SK-N-SH treated with all-trans-retinoic acid at 6 μM for 48 hours (cell line): Measurements from ENCODE around the gene PCP4.

ENCODE experiments used
- ATAC-seq: fragments of 200-7000 bp; cut with Tn5 transposase; 3 replicates; pipeline ENCODE4 v1.9.1; 2020; ENCODE audit warnings: mild to moderate bottlenecking, moderate library complexity
- ARNTL ChIP-seq: fragments of 450-650 bp; formaldehyde crosslinking; IDR thresholded peaks from 2 replicates; pipeline ENCODE4 v1.5.0; 2020; ENCODE audit warnings: low read depth, mild to moderate bottlenecking, moderate library complexity, borderline replicate concordance
- BACH2 ChIP-seq: fragments of 250-450 bp; sonication (Bioruptor Pico); IDR thresholded peaks from 2 replicates; pipeline ENCODE4 v1.9.0; 2021; ENCODE audit warnings: mild to moderate bottlenecking, borderline replicate concordance
- CSDC2 ChIP-seq: fragments of 250-450 bp; sonication (Bioruptor Pico); IDR thresholded peaks from 2 replicates; pipeline ENCODE4 v1.5.0; 2020; ENCODE audit warnings: mild to moderate bottlenecking, moderate library complexity
- ESRRG ChIP-seq: fragments of 250-450 bp; sonication (Bioruptor Pico); IDR thresholded peaks from 2 replicates; pipeline ENCODE4 v1.6.1; 2021; ENCODE audit warnings: mild to moderate bottlenecking
- GLIS3 ChIP-seq: fragments of 250-450 bp; sonication (Bioruptor Pico); IDR thresholded peaks from 2 replicates; pipeline ENCODE4 v1.5.0; 2020; ENCODE audit warnings: mild to moderate bottlenecking, moderate library complexity
- ISL1 ChIP-seq: fragments of 250-450 bp; sonication (Bioruptor Pico); IDR thresholded peaks from 2 replicates; pipeline ENCODE4 v2.1.2; 2022; ENCODE audit warnings: mild to moderate bottlenecking, moderate library complexity
- OSR1 ChIP-seq: fragments of 250-450 bp; sonication (Bioruptor Pico); IDR thresholded peaks from 2 replicates; pipeline ENCODE4 v1.8.0; 2022; ENCODE audit warnings: moderate library complexity, mild to moderate bottlenecking, inconsistent platforms
- PPARA ChIP-seq: fragments of 250-450 bp; sonication (Bioruptor Pico); IDR thresholded peaks from 2 replicates; pipeline ENCODE4 v1.5.0; 2020; ENCODE audit warnings: mild to moderate bottlenecking, borderline replicate concordance
- SNAI2 ChIP-seq: fragments of 250-450 bp; sonication (Bioruptor Pico); IDR thresholded peaks from 2 replicates; pipeline ENCODE4 v1.5.0; 2020; ENCODE audit warnings: mild to moderate bottlenecking, moderate library complexity
- TCF4 ChIP-seq: fragments of 250-450 bp; sonication (Bioruptor Pico); IDR thresholded peaks from 2 replicates; pipeline ENCODE4 v1.8.0; 2021; ENCODE audit warnings: mild to moderate bottlenecking, moderate library complexity, borderline replicate concordance
- TOX ChIP-seq: fragments of 250-450 bp; sonication (Bioruptor Pico); IDR thresholded peaks from 2 replicates; pipeline ENCODE4 v1.8.0; 2021; ENCODE audit warnings: mild to moderate bottlenecking, moderate library complexity, borderline replicate concordance
- ZC3H10 ChIP-seq: fragments of 250-450 bp; sonication (Bioruptor Pico); IDR thresholded peaks from 2 replicates; pipeline ENCODE4 v1.5.1; 2021; ENCODE audit warnings: mild to moderate bottlenecking, moderate library complexity
- ZFP3 ChIP-seq: fragments of 250-450 bp; sonication (Bioruptor Pico); IDR thresholded peaks from 2 replicates; pipeline ENCODE4 v1.5.0; 2020; ENCODE audit warnings: mild to moderate bottlenecking, moderate library complexity
- ZFP30 ChIP-seq: fragments of 450-650 bp; formaldehyde crosslinking; IDR thresholded peaks from 2 replicates; pipeline ENCODE4 v1.5.0; 2022; ENCODE audit warnings: mild to moderate bottlenecking, moderate library complexity
- ZNF565 ChIP-seq: fragments of 450-650 bp; formaldehyde crosslinking; conservative IDR thresholded peaks from 2 replicates; pipeline ENCODE4 v1.5.0; 2020; ENCODE audit warnings: low read depth, mild to moderate bottlenecking, moderate library complexity
- ZNF70 ChIP-seq: fragments of 450-650 bp; formaldehyde crosslinking; IDR thresholded peaks from 2 replicates; pipeline ENCODE4 v1.5.0; 2020; ENCODE audit warnings: mild to moderate bottlenecking, moderate library complexity
- ZNF8 ChIP-seq: fragments of 450-650 bp; formaldehyde crosslinking; IDR thresholded peaks from 2 replicates; pipeline ENCODE4 v1.5.0; 2020; ENCODE audit warnings: mild to moderate bottlenecking, moderate library complexity
- TF ChIP-seq, protein P1 (sequence below): fragments of 250-450 bp; sonication (Bioruptor Pico); IDR thresholded peaks from 2 replicates; pipeline ENCODE4 v1.8.0; 2021; ENCODE audit warnings: low read depth, mild to moderate bottlenecking, moderate library complexity, borderline replicate concordance
- TF ChIP-seq, protein P2 (sequence below): fragments of 250-450 bp; sonication (Bioruptor Pico); IDR thresholded peaks from 2 replicates; pipeline ENCODE4 v1.5.1; 2020; ENCODE audit warnings: low read depth, mild to moderate bottlenecking, moderate library complexity
- TF ChIP-seq, protein P3 (sequence below): fragments of 250-450 bp; sonication (Bioruptor Pico); IDR thresholded peaks from 2 replicates; pipeline ENCODE4 v1.5.1; 2021; ENCODE audit warnings: mild to moderate bottlenecking, moderate library complexity
- TF ChIP-seq, protein P4 (sequence below): fragments of 250-450 bp; sonication (Bioruptor Pico); IDR thresholded peaks from 2 replicates; pipeline ENCODE4 v1.5.0; 2020; ENCODE audit warnings: mild to moderate bottlenecking, moderate library complexity
- TF ChIP-seq, protein P5 (sequence below): fragments of 250-450 bp; sonication (Bioruptor Pico); IDR thresholded peaks from 2 replicates; pipeline ENCODE4 v1.8.0; 2020; ENCODE audit warnings: mild to moderate bottlenecking, moderate library complexity, borderline replicate concordance

PCP4 gene

DNA sequence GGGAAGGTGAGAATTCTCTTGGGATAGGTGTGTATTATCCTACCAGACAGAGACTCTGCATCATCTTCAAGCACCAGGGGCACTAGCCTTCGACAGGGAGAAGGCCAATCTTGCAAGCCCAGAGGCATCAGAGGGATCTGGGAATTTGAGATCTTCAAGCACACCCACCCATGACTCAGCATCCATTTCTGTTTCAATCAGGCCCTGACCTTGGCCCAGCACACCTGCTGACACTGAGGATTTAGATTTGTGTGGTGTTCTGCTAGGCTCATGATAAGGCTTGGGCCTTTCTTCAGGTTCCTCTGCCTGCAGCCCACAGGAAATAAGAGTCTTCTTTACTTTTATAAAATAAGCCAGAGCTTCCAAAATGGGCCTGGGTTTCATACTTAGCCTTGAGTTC, 6.6 kb upstream of the PCP4 start:
- no peak for ATAC-seq
- TF ChIP-seq, protein P1, sequence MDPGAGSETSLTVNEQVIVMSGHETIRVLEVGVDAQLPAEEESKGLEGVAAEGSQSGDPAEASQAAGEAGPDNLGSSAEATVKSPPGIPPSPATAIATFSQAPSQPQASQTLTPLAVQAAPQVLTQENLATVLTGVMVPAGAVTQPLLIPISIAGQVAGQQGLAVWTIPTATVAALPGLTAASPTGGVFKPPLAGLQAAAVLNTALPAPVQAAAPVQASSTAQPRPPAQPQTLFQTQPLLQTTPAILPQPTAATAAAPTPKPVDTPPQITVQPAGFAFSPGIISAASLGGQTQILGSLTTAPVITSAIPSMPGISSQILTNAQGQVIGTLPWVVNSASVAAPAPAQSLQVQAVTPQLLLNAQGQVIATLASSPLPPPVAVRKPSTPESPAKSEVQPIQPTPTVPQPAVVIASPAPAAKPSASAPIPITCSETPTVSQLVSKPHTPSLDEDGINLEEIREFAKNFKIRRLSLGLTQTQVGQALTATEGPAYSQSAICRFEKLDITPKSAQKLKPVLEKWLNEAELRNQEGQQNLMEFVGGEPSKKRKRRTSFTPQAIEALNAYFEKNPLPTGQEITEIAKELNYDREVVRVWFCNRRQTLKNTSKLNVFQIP: no peak
- TF ChIP-seq TOX (CRISPR knock-in tag) (no peak), TCF4 (CRISPR knock-in tag) (no peak), ZNF70 (CRISPR knock-in tag) (no peak), ZFP3 (CRISPR knock-in tag) (no peak), GLIS3 (no peak), ISL1 (no peak), ZNF565 (CRISPR knock-in tag) (no peak), BACH2 (CRISPR knock-in tag) (no peak), ARNTL (CRISPR knock-in tag) (no peak), PPARA (CRISPR knock-in tag) (no peak), ZFP30 (CRISPR knock-in tag) (no peak), OSR1 (no peak), ZNF8 (CRISPR knock-in tag) (no peak), ZC3H10 (CRISPR knock-in tag) (no peak), ESRRG (CRISPR knock-in tag) (no peak), SNAI2 (CRISPR knock-in tag) (no peak)
- TF ChIP-seq, protein P2, sequence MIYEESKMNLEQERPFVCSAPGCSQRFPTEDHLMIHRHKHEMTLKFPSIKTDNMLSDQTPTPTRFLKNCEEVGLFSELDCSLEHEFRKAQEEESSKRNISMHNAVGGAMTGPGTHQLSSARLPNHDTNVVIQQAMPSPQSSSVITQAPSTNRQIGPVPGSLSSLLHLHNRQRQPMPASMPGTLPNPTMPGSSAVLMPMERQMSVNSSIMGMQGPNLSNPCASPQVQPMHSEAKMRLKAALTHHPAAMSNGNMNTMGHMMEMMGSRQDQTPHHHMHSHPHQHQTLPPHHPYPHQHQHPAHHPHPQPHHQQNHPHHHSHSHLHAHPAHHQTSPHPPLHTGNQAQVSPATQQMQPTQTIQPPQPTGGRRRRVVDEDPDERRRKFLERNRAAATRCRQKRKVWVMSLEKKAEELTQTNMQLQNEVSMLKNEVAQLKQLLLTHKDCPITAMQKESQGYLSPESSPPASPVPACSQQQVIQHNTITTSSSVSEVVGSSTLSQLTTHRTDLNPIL (CRISPR knock-in tag): no peak
- TF ChIP-seq, protein P3, sequence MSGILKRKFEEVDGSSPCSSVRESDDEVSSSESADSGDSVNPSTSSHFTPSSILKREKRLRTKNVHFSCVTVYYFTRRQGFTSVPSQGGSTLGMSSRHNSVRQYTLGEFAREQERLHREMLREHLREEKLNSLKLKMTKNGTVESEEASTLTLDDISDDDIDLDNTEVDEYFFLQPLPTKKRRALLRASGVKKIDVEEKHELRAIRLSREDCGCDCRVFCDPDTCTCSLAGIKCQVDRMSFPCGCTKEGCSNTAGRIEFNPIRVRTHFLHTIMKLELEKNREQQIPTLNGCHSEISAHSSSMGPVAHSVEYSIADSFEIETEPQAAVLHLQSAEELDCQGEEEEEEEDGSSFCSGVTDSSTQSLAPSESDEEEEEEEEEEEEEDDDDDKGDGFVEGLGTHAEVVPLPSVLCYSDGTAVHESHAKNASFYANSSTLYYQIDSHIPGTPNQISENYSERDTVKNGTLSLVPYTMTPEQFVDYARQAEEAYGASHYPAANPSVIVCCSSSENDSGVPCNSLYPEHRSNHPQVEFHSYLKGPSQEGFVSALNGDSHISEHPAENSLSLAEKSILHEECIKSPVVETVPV (CRISPR knock-in tag): no peak
- TF ChIP-seq, protein P4, sequence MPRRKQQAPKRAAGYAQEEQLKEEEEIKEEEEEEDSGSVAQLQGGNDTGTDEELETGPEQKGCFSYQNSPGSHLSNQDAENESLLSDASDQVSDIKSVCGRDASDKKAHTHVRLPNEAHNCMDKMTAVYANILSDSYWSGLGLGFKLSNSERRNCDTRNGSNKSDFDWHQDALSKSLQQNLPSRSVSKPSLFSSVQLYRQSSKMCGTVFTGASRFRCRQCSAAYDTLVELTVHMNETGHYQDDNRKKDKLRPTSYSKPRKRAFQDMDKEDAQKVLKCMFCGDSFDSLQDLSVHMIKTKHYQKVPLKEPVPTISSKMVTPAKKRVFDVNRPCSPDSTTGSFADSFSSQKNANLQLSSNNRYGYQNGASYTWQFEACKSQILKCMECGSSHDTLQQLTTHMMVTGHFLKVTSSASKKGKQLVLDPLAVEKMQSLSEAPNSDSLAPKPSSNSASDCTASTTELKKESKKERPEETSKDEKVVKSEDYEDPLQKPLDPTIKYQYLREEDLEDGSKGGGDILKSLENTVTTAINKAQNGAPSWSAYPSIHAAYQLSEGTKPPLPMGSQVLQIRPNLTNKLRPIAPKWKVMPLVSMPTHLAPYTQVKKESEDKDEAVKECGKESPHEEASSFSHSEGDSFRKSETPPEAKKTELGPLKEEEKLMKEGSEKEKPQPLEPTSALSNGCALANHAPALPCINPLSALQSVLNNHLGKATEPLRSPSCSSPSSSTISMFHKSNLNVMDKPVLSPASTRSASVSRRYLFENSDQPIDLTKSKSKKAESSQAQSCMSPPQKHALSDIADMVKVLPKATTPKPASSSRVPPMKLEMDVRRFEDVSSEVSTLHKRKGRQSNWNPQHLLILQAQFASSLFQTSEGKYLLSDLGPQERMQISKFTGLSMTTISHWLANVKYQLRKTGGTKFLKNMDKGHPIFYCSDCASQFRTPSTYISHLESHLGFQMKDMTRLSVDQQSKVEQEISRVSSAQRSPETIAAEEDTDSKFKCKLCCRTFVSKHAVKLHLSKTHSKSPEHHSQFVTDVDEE (CRISPR knock-in tag): no peak

DNA sequence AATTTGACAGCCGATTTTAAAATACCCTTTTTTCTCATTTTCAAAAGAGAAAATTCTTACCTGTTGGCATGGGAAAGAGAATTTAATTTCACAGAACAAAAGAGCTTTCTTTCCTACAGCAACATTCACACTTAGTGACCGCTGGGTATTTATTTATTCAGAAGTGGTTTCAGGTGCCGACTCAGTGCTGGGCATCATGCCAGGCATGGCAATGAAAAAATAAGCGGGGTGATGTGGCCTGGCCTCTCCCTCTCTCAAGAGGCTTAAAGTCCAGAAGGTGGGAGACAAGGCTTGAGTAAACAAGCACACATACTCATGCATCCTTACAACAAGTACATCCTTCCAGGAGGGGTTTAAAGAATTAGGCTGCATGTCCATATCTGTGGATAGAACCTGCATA, 4.1 kb upstream of the PCP4 start:
- TF ChIP-seq TOX (CRISPR knock-in tag): no peak
- no peak for TF ChIP-seq TCF4 (CRISPR knock-in tag)
- no peak for TF ChIP-seq SNAI2 (CRISPR knock-in tag)
- no peak for TF ChIP-seq PPARA (CRISPR knock-in tag)
- TF ChIP-seq, protein P5, sequence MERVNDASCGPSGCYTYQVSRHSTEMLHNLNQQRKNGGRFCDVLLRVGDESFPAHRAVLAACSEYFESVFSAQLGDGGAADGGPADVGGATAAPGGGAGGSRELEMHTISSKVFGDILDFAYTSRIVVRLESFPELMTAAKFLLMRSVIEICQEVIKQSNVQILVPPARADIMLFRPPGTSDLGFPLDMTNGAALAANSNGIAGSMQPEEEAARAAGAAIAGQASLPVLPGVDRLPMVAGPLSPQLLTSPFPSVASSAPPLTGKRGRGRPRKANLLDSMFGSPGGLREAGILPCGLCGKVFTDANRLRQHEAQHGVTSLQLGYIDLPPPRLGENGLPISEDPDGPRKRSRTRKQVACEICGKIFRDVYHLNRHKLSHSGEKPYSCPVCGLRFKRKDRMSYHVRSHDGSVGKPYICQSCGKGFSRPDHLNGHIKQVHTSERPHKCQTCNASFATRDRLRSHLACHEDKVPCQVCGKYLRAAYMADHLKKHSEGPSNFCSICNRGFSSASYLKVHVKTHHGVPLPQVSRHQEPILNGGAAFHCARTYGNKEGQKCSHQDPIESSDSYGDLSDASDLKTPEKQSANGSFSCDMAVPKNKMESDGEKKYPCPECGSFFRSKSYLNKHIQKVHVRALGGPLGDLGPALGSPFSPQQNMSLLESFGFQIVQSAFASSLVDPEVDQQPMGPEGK: no peak
- TF ChIP-seq ESRRG (CRISPR knock-in tag): no peak
- TF ChIP-seq ZFP30 (CRISPR knock-in tag): no peak
- TF ChIP-seq ZC3H10 (CRISPR knock-in tag): no peak
- TF ChIP-seq CSDC2 (CRISPR knock-in tag): no peak
- TF ChIP-seq, protein P1: no peak
- TF ChIP-seq, protein P2 (CRISPR knock-in tag): no peak
- TF ChIP-seq ZNF8 (CRISPR knock-in tag): no peak
- no peak for ATAC-seq
